Measurements from ENCODE around the gene PSMD6. TPM values are rescaled to one million over a fixed set of nuclear protein-coding genes. Genes with fewer than 3 reads are reported as not detected.
A peak's percentile ranks its signal among the peaks of the same experiment; 100 is the strongest.

PSMD6 gene
- total RNA-seq, 4 donors from 2014 or later = 150 to 220 (median 180) TPM

GRCh38 chr3:64019879-64020278 is 3.4 kb downstream of the PSMD6 start:
- no peak for DNase-seq
- Histone ChIP-seq H3K9me3 (no peaks in the 10 kb centered on the region), H3K27ac (no peak overlapping the region), H3K4me3 (no peak overlapping the region), H3K4me1 (peaks cover 19% of the 10 kb centered on the region in 2 donors), H3K27me3 (no peaks in the 10 kb centered on the region), H3K36me3 (peaks cover 0 to 69% of the 10 kb centered on the region in 2 donors)
- intact Hi-C loops (cut with DNase I; ENCODE audit: low total_unique reads) = no loop called here
- no peak for ATAC-seq
- TF ChIP-seq CTCF (IDR thresholded peaks at IDR 0.05 in 4 of 5, conservative IDR thresholded peaks at IDR 0.05 in 1 of 5) (no peak), POLR2A (IDR thresholded peaks at IDR 0.05) (no peak)
- in situ Hi-C loops (cut with MboI; ENCODE audit: low sequenced_read_pairs in 4 of 4) = no loop called here

- in situ Hi-C loops (cut with MboI; ENCODE audit: low sequenced_read_pairs in 4 of 4) (no loop called here), intact Hi-C loops (cut with DNase I; ENCODE audit: low total_unique reads) (no loop called here)
- DNase-seq (no peak), ATAC-seq (no peak)
- no peak for TF ChIP-seq POLR2A (IDR thresholded peaks at IDR 0.05)
- TF ChIP-seq CTCF (IDR thresholded peaks at IDR 0.05 in 4 of 5, conservative IDR thresholded peaks at IDR 0.05 in 1 of 5) = no peak
- Histone ChIP-seq H3K4me1 (peaks cover 19% of the 10 kb centered on the region in 2 donors), H3K27me3 (no peaks in the 10 kb centered on the region), H3K36me3 (peaks cover 0 to 75% of the 10 kb centered on the region in 2 donors), H3K9me3 (no peaks in the 10 kb centered on the region), H3K27ac (no peak overlapping the region), H3K4me3 (no peak overlapping the region)
These were observed 4.0 kb downstream of the PSMD6 start for GRCh38 chr3:64019271-64019670.

- Histone ChIP-seq H3K27ac (no peak overlapping the region), H3K9me3 (no peaks in the 10 kb centered on the region), H3K4me1 (peaks cover 14% of the 10 kb centered on the region in 2 donors), H3K36me3 (peaks cover 3 to 95% of the 10 kb centered on the region in 2 donors), H3K27me3 (no peaks in the 10 kb centered on the region), H3K4me3 (no peak overlapping the region)
- TF ChIP-seq POLR2A (IDR thresholded peaks at IDR 0.05) (no peak), CTCF (IDR thresholded peaks at IDR 0.05 in 4 of 5, conservative IDR thresholded peaks at IDR 0.05 in 1 of 5) (no peak)
- in situ Hi-C loops (cut with MboI; ENCODE audit: low sequenced_read_pairs in 4 of 4) (no loop called here), intact Hi-C loops (cut with DNase I; ENCODE audit: low total_unique reads) (no loop called here)
- ATAC-seq = no peak
- no peak for DNase-seq
These were observed 6.2 kb downstream of the PSMD6 start for GRCh38 chr3:64016941-64017620.

- in situ Hi-C loops (cut with MboI; ENCODE audit: low sequenced_read_pairs in 4 of 4) (no loop called here), intact Hi-C loops (cut with DNase I; ENCODE audit: low total_unique reads) (no loop called here)
- H3K27me3 ChIP-seq = no peaks in the 10 kb centered on the region
- TF ChIP-seq POLR2A (IDR thresholded peaks at IDR 0.05) = no peak
- no peak for TF ChIP-seq CTCF (IDR thresholded peaks at IDR 0.05 in 4 of 5, conservative IDR thresholded peaks at IDR 0.05 in 1 of 5)
- no peak for DNase-seq
- H3K36me3 ChIP-seq = peaks cover 5 to 92% of the 10 kb centered on the region in 2 donors
- H3K27ac ChIP-seq = peak overlapping the region in 2 of 4 donors; percentile 3 to 14
- peaks cover 0 to 7% of the 10 kb centered on the region in 2 donors for H3K4me1 ChIP-seq
- ATAC-seq = no peak
- H3K9me3 ChIP-seq = no peaks in the 10 kb centered on the region
- H3K4me3 ChIP-seq = no peak overlapping the region
These were observed 11.6 kb downstream of the PSMD6 start for GRCh38 chr3:64011685-64012084.

Data from gastrocnemius medialis (tissue), 4 donors.